HepG2 (cell line): ENCODE results near the gene TPM1. TPM values are rescaled to one million over a fixed set of nuclear protein-coding genes. Genes with fewer than 3 reads are reported as not detected.

ENCODE experiments used
- AKAP8 ChIP-seq: sonication (generic); formaldehyde crosslinking; IDR thresholded peaks from 2 replicates; pipeline ENCODE4 v1.5.1; 2020; ENCODE audit warnings: mild to moderate bottlenecking, missing genetic modification reagents
- CHD4 ChIP-seq: fragments of 200-600 bp; sonication (generic); IDR thresholded peaks from 2 replicates; pipeline ENCODE4 v1.7.0; 2017; ENCODE audit warnings: mild to moderate bottlenecking, low read length, borderline replicate concordance
- ELF3 ChIP-seq: IDR thresholded peaks from 2 replicates; pipeline ENCODE4 v1.6.1; 2016; ENCODE audit warnings: missing genetic modification reagents, missing compliant biosample characterization
- ELF4 ChIP-seq: sonication (generic); formaldehyde crosslinking; IDR thresholded peaks from 2 replicates; pipeline ENCODE4 v1.5.0; 2020; ENCODE audit warnings: missing genetic modification reagents, mild to moderate bottlenecking, moderate library complexity, borderline replicate concordance
- ETV5 ChIP-seq: IDR thresholded peaks from 2 replicates; pipeline ENCODE4 v1.6.1; 2018; ENCODE audit warnings: missing biosample characterization, missing genetic modification reagents, inconsistent platforms, borderline replicate concordance
- FOXP4 ChIP-seq: sonication (generic); formaldehyde crosslinking; IDR thresholded peaks from 2 replicates; pipeline ENCODE4 v1.4.0; 2020; ENCODE audit warnings: missing genetic modification reagents
- HDAC2 ChIP-seq: sonication (generic); formaldehyde crosslinking; IDR thresholded peaks from 2 replicates; pipeline ENCODE4 v1.4.0; 2020; ENCODE audit warnings: missing genetic modification reagents
- PATZ1 ChIP-seq: sonication (generic); formaldehyde crosslinking; IDR thresholded peaks from 2 replicates; pipeline ENCODE4 v1.4.0; 2020; ENCODE audit warnings: missing genetic modification reagents
- PBX2 ChIP-seq: IDR thresholded peaks from 2 replicates; pipeline ENCODE4 v1.6.1; 2016; ENCODE audit warnings: control low read depth
- SAFB2 ChIP-seq: sonication (generic); formaldehyde crosslinking; IDR thresholded peaks from 2 replicates; pipeline ENCODE4 v1.5.1; 2020; ENCODE audit warnings: missing genetic modification reagents, low read depth, mild to moderate bottlenecking, borderline replicate concordance
- SATB2 ChIP-seq: sonication (generic); formaldehyde crosslinking; IDR thresholded peaks from 2 replicates; pipeline ENCODE4 v1.5.0; 2020; ENCODE audit warnings: missing genetic modification reagents
- STAT6 ChIP-seq: sonication (generic); formaldehyde crosslinking; IDR thresholded peaks from 2 replicates; pipeline ENCODE4 v1.4.0; 2020; ENCODE audit warnings: missing genetic modification reagents, mild to moderate bottlenecking, borderline replicate concordance
- TAF1 ChIP-seq: sonication (generic); formaldehyde crosslinking; IDR thresholded peaks from 2 replicates; pipeline ENCODE4 v1.4.0; 2020; ENCODE audit warnings: missing genetic modification reagents
- TERF1 ChIP-seq: sonication (generic); formaldehyde crosslinking; IDR thresholded peaks from 2 replicates; pipeline ENCODE4 v1.8.0; 2022; ENCODE audit warnings: mild to moderate bottlenecking, missing genetic modification reagents, moderate library complexity
- ZBTB2 ChIP-seq: sonication (generic); formaldehyde crosslinking; IDR thresholded peaks from 2 replicates; pipeline ENCODE4 v1.8.0; 2022; ENCODE audit warnings: low read depth, missing genetic modification reagents
- ZEB1 ChIP-seq: IDR thresholded peaks from 2 replicates; pipeline ENCODE4 v1.6.1; 2012; ENCODE audit warnings: mild to moderate bottlenecking, low read depth, inconsistent platforms; ENCODE audit not compliant: insufficient replicate concordance
- ZNF775 ChIP-seq: sonication (generic); formaldehyde crosslinking; IDR thresholded peaks from 2 replicates; pipeline ENCODE4 v1.4.0; 2020; ENCODE audit warnings: missing genetic modification reagents, mild to moderate bottlenecking, moderate library complexity, borderline replicate concordance
- ZSCAN30 ChIP-seq: sonication (generic); formaldehyde crosslinking; IDR thresholded peaks from 2 replicates; pipeline ENCODE4 v1.5.0; 2020; ENCODE audit warnings: mild to moderate bottlenecking, missing genetic modification reagents
- polyA plus RNA-seq, 8 experiments: library from polyadenylated mRNA; depleted of rRNA in 3 of 8; stranded (reverse) in 7 of 8; unstranded in 1 of 8; fragments of >200 nt; fragmentation: Illumina TruSeq in 4 of 8; extraction: Trizol in 4 of 8; gene quantifications; 2 replicates each; pipeline versions ENCODE4 v1.2.1 to v1.2.3, GENCODE V29; 2011 to 2016; ENCODE audit warnings: low read depth in 4 of 8, missing spikeins in 1 of 8, mixed read lengths in 1 of 8; ENCODE audit not compliant: insufficient read depth in 1 of 8
- total RNA-seq, 5 experiments: library from RNA; depleted of rRNA; stranded (reverse); fragments of >200 nt; fragmentation: Illumina TruSeq; extraction: Trizol; gene quantifications; 2 replicates each; pipeline ENCODE4 v1.2.3, GENCODE V29; 2016; ENCODE audit warnings: low read depth in 1 of 5

TPM1 gene
- total and polyA plus RNA-seq, 2 of the 13 experiments (the other 11 are each of a cell fraction or from before 2014, with no cell fraction given): 98.9 to 109 TPM

GRCh38 chr15:63010920-63011693 lies 31.4 kb upstream of the TPM1 start (continued):
- no peak for TF ChIP-seq PBX2 (CRISPR knock-in tag)
- TF ChIP-seq SATB2: no peak
- TF ChIP-seq SAFB2: no peak
- TF ChIP-seq TAF1 (CRISPR knock-in tag): no peak
- peak; percentile 71 for TF ChIP-seq ELF3 (CRISPR knock-in tag)
- TF ChIP-seq ZSCAN30: no peak
- TF ChIP-seq HDAC2 (CRISPR knock-in tag): peak; percentile 87
- peak; percentile 61 for TF ChIP-seq FOXP4 (CRISPR knock-in tag)
- TF ChIP-seq ETV5 (CRISPR knock-in tag): peak; percentile 90; the same call in 1 of the 2 replicates
- no peak for TF ChIP-seq CHD4
- TF ChIP-seq ZEB1: peak; percentile 76
- no peak for TF ChIP-seq AKAP8 (CRISPR knock-in tag)
- no peak for TF ChIP-seq ZNF775 (CRISPR knock-in tag)
- no peak for TF ChIP-seq PATZ1 (CRISPR knock-in tag)
- no peak for TF ChIP-seq TERF1 (CRISPR knock-in tag)
- no peak for TF ChIP-seq STAT6 (CRISPR knock-in tag)
- no peak for TF ChIP-seq ELF4 (CRISPR knock-in tag)
- no peak for TF ChIP-seq ZBTB2 (CRISPR knock-in tag)
